Thyroid gland (tissue), 4 donors: ENCODE results near the gene INPP5D.

Source experiments
- CTCF ChIP-seq, 6 experiments: fragments of 200-600 bp in 3 of 6; fragments of 450-650 bp in 3 of 6; sonication (generic) in 3 of 6; IDR thresholded peaks; one replicate each; pipeline ENCODE4 v1.5.1; 2016 to 2019; ENCODE audit warnings: antibody characterized with exemption in 6 of 6, mild to moderate bottlenecking in 2 of 6, inconsistent platforms in 1 of 6, moderate library complexity in 1 of 6
- POLR2A ChIP-seq, 2 donors: fragments of 450-650 bp; IDR thresholded peaks; one replicate each; pipeline ENCODE4 v1.6.1; 2017; ENCODE audit warnings: antibody characterized with exemption in 2 of 2, mild to moderate bottlenecking in 2 of 2, moderate library complexity in 1 of 2

GRCh38 chr2:233140077-233140585 lies 80.0 kb downstream of the INPP5D start:
- no peak for TF ChIP-seq CTCF (IDR thresholded peaks at IDR 0.05)
- TF ChIP-seq POLR2A (IDR thresholded peaks at IDR 0.05), result no peak
